Stimulated activated CD4-positive, alpha-beta T cell treated with anti-CD3 and anti-CD28 coated beads, Interleukin-4, amount 100 ng/mL, for 1 hour (primary cell): Measurements from ENCODE around the gene WEE1.

Experiments used
- DNase-seq: peaks from one replicate; pipeline ENCODE4 v3.0.0-alpha.2; 2020

Gene WEE1

GRCh38 chr11:9625162-9625561 lies 51.7 kb downstream of the WEE1 start:
- no peak for DNase-seq

DNA sequence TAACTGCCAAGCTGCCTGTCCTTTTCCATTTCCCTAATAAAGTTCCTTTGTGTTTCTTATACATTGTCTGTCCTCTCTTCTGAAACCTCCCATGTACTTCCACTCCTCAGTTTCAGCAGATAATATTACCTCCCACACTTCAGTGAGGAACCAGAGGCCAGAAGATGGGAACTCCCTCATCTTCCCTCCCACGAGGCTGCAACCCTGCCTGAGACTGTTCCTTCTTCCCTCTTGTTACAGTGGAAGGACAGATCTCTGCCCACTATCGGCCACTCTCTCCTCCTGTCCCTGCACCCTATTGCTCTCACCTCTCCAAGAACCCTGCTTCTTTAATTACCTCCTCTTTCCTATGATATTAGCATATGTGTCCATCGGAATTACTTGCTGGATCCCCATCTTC lies 52.3 kb downstream of the WEE1 start:
- no peak for DNase-seq

- DNase-seq, result no peak
Observed at GRCh38 chr11:9626496-9627394, 53.3 kb downstream of the WEE1 start.

GRCh38 chr11:9629064-9629463 lies 55.6 kb downstream of the WEE1 start:
- no peak for DNase-seq

- no peak for DNase-seq
Observed at GRCh38 chr11:9633679-9634078, 60.2 kb downstream of the WEE1 start.

- DNase-seq, result no peak
Observed at GRCh38 chr11:9636691-9637090, 63.2 kb downstream of the WEE1 start.

DNA sequence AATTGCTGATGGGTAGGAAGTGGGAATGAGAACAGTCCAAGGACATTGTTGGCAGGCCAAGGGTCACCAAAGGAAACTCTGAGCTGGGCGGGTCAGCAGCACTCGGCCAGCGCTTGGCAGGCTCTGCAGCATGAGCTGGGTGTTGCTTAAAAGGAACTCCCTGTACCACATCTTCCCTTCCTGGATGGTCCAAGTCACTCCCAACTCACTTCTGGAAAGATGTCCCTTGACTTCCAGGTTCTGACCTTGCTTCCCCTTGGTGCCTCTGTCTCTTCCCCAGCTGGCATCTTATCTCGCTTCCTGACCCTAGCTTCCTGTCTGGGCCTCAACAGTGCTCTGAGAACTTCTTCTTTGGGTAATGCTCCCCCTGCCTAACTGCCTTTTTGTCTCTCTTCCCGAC lies 65.6 kb downstream of the WEE1 start:
- DNase-seq, result no peak
